GM12872 (cell line): ENCODE measurements around the gene PLD1.

Experiments used
- TF ChIP-seq, protein P1 (sequence below): IDR thresholded peaks from 3 replicates; pipeline ENCODE4 v1.5.1; 2011; ENCODE audit warnings: low read depth, mild to moderate bottlenecking, low read length, moderate library complexity; ENCODE audit not compliant: insufficient read depth

Gene PLD1

GRCh38 chr3:171654809-171655208 lies 155.5 kb downstream of the PLD1 start:
- TF ChIP-seq, protein P1, sequence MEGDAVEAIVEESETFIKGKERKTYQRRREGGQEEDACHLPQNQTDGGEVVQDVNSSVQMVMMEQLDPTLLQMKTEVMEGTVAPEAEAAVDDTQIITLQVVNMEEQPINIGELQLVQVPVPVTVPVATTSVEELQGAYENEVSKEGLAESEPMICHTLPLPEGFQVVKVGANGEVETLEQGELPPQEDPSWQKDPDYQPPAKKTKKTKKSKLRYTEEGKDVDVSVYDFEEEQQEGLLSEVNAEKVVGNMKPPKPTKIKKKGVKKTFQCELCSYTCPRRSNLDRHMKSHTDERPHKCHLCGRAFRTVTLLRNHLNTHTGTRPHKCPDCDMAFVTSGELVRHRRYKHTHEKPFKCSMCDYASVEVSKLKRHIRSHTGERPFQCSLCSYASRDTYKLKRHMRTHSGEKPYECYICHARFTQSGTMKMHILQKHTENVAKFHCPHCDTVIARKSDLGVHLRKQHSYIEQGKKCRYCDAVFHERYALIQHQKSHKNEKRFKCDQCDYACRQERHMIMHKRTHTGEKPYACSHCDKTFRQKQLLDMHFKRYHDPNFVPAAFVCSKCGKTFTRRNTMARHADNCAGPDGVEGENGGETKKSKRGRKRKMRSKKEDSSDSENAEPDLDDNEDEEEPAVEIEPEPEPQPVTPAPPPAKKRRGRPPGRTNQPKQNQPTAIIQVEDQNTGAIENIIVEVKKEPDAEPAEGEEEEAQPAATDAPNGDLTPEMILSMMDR = no peak

DNA sequence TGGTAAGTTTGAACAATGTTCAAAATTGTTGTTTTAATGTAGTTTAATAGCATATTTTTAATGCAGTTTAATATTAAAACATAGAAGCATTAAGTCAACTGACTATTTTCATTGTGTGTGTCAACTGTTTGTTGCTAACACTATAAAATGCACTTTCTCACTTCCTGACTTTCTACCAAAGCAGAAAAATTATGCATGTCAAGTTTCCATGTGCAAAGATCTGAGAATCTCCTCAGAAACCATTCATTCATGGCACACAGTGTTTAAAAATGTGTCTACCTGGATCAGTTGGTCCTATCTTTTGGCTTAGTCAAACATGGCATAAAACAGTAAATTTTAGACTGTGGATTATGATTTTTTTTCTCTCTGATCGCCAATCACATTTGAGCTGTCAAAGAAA lies 156.0 kb downstream of the PLD1 start:
- TF ChIP-seq, protein P1 = no peak

- TF ChIP-seq, protein P1 = no peak
These were observed 156.6 kb downstream of the PLD1 start for GRCh38 chr3:171653701-171654100.

GRCh38 chr3:171652932-171653331 lies 157.4 kb downstream of the PLD1 start:
- TF ChIP-seq, protein P1 = no peak

DNA sequence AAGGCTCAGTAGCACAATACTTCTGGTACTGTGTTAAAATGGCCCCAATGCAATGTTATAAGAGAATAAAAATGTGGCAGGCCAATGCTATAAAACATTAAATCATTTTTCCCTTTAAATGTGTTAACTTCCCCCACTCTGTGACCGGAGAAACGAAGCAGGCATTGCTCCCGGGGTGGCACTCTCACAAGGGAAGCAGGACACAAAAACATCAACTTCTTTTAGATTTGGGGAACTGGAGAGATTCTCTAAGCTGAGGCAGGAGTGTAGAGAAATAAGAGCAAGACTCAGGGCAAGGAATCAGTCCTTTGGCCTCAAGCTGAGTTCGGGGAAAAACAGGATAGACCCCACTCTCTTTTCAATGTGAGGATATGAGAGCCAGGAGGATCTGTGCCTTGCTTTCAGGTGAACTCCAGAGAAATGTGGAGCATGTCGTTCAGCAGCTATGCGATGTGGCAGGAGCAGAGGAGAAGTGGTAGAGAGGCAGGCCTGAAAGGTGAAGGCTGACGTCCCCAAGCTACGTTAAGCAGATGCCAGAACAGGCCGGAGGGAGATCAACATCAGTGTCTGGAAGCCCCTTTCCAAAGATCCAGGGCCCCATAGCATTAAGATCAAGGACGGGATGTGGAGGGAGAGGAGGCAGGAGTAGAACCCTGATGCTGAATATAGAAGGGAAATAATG lies 160.2 kb downstream of the PLD1 start:
- TF ChIP-seq, protein P1 = no peak

- TF ChIP-seq, protein P1 = no peak
These were observed 161.0 kb downstream of the PLD1 start for GRCh38 chr3:171649267-171649666.

GRCh38 chr3:171648069-171648468 lies 162.2 kb downstream of the PLD1 start:
- TF ChIP-seq, protein P1 = no peak
